NCI-H128 (cell line): Measurements from ENCODE around the gene HRG.
"Not testable (repeated sequence)": the region's sequence is repeated elsewhere in the genome, so short reads cannot be mapped to it uniquely, and the experiment has no call there.

ENCODE experiments used
- DNase-seq: peaks from one replicate; lab custom pipeline; 2025; ENCODE audit not compliant: unreplicated experiment; lab: John Stamatoyannopoulos, UW

The HRG gene

GRCh38 chr3:186678604-186679003, 12.8 kb downstream of the HRG start:
- DNase-seq = no peak

DNA sequence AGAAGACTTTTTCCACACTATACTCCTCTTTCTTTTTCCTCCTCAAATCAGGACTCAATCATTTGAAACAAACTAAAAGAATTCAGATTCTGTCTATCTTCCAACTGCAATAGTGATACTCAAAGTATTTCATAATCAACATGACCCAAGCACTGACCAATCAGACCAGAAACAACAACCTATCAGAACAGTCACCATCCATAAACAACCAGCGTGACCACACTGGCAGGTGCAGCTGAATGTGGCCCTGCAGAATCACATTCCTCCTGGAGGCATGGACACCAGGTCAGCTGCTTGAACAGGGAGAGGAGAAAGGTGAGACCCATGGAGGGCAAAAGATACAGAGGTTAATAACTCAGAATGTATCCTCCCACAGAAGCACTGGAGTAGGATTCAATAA, 13.3 kb downstream of the HRG start:
- no peak for DNase-seq

- no peak for DNase-seq
These were observed 15.1 kb downstream of the HRG start for GRCh38 chr3:186680869-186681268.

GRCh38 chr3:186682812-186683211, 17.0 kb downstream of the HRG start:
- no peak for DNase-seq

GRCh38 chr3:186683979-186684378, 18.2 kb downstream of the HRG start:
- DNase-seq = no peak

- not testable (repeated sequence) for DNase-seq
These were observed 20.7 kb downstream of the HRG start for GRCh38 chr3:186686475-186686874.

DNA sequence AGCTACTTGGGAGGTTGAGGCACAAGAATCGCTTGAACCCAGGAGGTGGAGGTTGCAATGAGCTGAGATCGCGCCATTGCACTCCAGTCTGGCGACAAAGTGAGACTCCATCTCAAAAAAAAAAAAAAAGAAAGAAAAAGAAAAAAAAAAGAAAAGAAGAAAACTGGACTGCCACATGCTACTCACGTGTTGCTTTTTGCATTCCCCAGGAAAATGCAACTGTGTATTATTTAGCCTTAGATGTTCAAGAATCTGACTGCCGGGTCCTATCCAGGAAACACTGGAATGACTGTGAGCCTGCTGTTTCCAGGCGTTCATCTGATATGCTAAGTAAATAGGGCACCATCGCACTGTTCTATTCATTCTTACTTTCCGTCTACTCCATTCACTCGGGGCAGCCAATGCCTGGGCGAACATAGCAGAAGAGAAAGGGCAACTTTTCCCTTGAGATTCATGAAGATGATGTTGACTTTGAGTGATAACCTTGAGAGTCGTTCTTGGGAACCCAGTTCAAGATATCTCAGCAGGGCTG, 21.4 kb downstream of the HRG start:
- DNase-seq = no peak

GRCh38 chr3:186690304-186690703, 24.5 kb downstream of the HRG start:
- not testable (repeated sequence) for DNase-seq

DNA sequence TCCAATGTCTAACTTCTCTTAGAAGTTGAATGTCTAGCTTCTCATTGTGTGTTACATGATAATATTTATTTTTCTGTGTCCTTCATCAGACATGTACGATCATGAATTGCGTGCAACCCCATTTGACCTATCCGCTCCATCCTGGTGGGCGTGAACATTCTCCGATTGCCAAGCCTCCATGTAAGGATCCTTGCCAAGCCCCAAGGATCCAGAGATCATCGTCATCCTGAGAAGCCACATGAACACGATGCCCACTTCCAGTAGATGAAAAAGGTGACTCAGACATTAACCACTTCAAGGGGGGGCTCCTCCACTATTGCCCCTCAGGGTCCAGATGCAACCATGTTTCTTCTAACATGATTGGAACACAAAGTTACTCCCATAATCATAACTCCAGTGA, 25.9 kb downstream of the HRG start:
- DNase-seq = no peak

DNA sequence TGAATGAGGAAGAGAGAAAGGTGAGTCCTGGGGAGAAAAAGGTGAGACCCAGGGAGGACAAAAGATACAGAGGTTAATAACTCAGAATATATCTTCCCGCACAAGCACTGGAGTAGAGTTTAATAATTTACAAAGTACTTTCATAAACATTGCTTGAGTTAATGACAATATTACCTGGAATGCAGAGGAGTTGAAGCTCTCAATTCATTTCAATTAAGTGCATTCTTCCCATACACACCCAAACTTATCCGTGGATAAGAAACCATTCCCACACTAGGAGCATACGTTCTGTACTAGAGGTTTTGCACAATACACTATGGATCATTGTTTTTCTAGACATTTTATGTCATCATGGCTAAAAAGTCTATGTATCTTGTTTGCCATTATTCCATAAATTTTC, 28.0 kb downstream of the HRG start:
- no peak for DNase-seq

- no peak for DNase-seq
These were observed 28.6 kb downstream of the HRG start for GRCh38 chr3:186694288-186695032.

DNA sequence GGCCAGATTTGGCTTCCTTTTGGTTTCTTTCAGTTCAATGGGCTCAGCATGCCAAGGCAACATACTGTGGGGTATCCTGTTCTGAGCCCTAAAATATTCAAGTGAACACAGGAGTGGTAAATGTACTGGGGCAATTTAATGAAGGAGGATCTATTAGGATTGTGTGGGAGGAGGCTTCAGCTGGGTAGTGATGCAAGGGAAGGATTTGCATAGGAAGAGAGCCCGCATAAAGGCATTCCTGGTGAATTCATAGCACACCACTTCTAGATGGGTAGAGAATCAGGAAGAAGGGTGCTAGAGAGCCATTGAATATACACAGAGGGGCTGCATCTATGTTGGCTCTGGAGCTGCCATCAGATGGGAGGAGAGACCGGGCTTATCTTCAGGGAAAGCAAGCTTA, 30.7 kb downstream of the HRG start:
- DNase-seq = no peak

DNA sequence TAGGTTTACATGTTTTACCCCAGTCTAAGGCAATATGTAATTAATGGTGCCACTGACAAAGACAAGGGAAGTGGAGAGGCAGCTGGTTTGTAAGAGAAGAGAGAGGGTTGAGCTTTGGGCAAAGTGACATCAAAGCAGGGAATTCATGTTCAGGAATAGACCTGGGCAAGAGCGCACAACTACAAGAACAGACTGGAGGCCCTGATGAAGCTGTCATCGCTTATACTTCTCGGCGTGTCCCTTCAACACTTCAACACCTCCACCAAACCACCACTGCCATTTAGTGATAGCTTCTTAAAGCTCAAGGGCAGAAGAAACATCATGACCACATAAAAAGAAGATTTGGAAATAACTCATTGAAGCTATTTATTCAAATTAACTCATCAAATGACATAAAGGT, 31.7 kb downstream of the HRG start:
- DNase-seq = no peak

GRCh38 chr3:186700267-186700666, 34.5 kb downstream of the HRG start:
- DNase-seq = no peak

DNA sequence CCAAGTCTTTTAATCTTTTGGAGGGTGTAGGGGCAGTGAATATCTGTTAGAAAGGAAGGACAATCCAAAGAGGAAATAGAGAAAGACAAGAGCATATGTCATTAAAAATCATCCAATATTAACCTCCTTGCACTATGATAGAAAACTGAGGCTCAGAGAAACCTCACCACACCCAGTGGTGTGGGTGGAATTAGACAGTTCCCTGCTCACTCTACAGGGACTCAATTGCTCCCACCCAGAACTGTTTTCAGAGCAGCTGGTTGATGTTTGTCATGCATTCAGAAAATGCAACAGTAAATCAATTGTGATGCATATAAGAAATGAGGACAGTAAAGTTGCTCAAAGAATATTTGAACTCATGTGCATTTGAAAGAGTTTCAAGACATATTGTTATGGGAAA, 36.6 kb downstream of the HRG start:
- not testable (repeated sequence) for DNase-seq

- DNase-seq = no peak
These were observed 40.3 kb downstream of the HRG start for GRCh38 chr3:186705882-186706780.

- no peak for DNase-seq
These were observed 43.3 kb downstream of the HRG start for GRCh38 chr3:186708983-186709679.

DNA sequence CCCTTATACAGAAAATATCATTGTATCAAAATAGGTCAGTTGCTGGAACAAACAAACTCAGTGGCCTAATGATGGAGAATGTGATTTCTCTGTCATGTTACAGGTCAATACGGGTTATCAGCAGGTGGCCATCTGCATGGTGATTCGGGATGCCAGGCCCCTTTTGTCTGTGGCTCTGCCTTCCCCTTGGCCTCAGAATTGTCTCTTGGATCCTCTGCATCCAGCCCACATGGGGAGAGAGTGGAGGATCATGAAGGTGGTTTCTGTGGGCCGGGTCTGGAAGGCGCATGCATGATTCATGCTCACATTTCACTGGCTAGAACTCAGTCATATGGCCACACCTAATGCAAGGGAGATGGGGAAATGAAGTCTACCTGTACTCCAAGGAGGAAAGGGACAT, 44.9 kb downstream of the HRG start:
- not testable (repeated sequence) for DNase-seq

DNA sequence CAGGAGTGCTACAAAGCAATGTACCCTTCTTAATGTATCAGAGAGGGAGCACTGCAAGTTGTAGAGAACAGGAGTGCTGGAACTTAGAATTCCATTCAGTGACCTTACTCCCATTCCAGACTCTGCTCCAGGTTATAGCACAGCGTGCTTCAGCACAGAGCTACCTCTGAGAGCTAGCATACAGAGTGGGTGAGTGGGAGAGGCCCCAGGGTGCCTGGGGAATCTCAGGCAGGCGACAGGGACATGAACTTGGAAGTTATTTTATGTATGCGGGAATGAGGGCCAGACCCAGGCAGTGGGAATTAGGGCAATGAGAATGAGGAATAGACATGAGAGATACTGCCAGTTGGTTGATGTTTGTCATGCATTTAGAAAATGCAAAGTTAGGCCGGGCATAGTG, 47.7 kb downstream of the HRG start:
- DNase-seq = no peak

DNA sequence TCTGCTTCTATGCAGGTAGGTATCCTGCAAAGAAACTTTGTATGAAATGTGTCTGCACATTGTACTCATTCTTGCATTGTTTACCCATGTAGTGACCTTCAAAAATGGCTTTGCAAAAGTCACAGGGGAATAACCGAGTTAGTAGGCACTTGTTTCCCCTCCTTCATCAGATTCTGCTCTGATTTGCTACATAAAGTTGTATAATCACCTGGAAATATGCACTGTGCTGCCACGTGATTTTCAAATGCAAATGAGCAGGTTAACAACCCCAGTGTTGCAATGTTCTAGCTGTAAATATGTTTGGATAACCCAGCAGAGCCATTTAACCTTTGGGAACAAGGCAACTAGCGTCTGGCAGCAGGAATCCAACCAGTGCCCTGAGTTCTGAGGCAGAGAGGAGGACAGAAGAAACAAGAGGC, 51.2 kb downstream of the HRG start, which contains the start of gene KNG1:
Gene KNG1, plus strand, starts transcription at position 321 of the 419 bp plus-strand sequence. CDS start 184 bp downstream, outside the sequence.
- DNase-seq = no peak
